Fibroblast of skin of left biceps (primary cell): ENCODE results near the gene HGS.
"Not testable (repeated sequence)": the region's sequence is repeated elsewhere in the genome, so short reads cannot be mapped to it uniquely, and the experiment has no call there.

Experiments
- DNase-seq, 2 experiments: peaks; one replicate each; pipeline ENCODE4 v3.0.0-alpha.2; 2013; ENCODE audit warnings: low read depth in 2 of 2

The HGS gene

GRCh38 chr17:81717049-81717765 is 33.4 kb downstream of the HGS start:
- no peak for DNase-seq

GRCh38 chr17:81717766-81718089 is 33.9 kb downstream of the HGS start:
- DNase-seq: no peak

- no peak for DNase-seq
These were observed 35.8 kb downstream of the HGS start for GRCh38 chr17:81719410-81720266.

GRCh38 chr17:81720267-81721071 is 36.7 kb downstream of the HGS start:
- no peak for DNase-seq

GRCh38 chr17:81722184-81723120 is 38.6 kb downstream of the HGS start:
- no peak for DNase-seq

- DNase-seq: no peak
These were observed 39.9 kb downstream of the HGS start for GRCh38 chr17:81723651-81724209.

GRCh38 chr17:81725439-81725838 is 41.6 kb downstream of the HGS start:
- DNase-seq: no peak

- no peak for DNase-seq
These were observed 42.2 kb downstream of the HGS start for GRCh38 chr17:81726004-81726403.

- DNase-seq: no peak
These were observed 43.7 kb downstream of the HGS start for GRCh38 chr17:81727324-81728031.

- no peak for DNase-seq
These were observed 49.9 kb downstream of the HGS start for GRCh38 chr17:81733507-81734404.

- no peak for DNase-seq
These were observed 50.8 kb downstream of the HGS start for GRCh38 chr17:81734405-81735263.

- no peak for DNase-seq
These were observed 51.7 kb downstream of the HGS start for GRCh38 chr17:81735264-81736102.

GRCh38 chr17:81737947-81738800 is 54.4 kb downstream of the HGS start:
- DNase-seq: no peak

GRCh38 chr17:81738801-81739393 is 55.1 kb downstream of the HGS start:
- DNase-seq: no peak

GRCh38 chr17:81739593-81739992 is 55.8 kb downstream of the HGS start:
- DNase-seq: not testable (repeated sequence)

GRCh38 chr17:81740395-81740961 is 56.7 kb downstream of the HGS start:
- DNase-seq: no peak
